DOHH2 (cell line): Measurements from ENCODE around the gene GJA5.

Experiments
- H3F3A ChIP-seq: fragments of 200-600 bp; sonication (generic), shearing (Covaris generic); 2 replicates; pipeline ENCODE4 v1.6.0; 2016; ENCODE audit warnings: antibody characterized with exemption, mild to moderate bottlenecking; ENCODE audit not compliant: control insufficient read depth, insufficient read depth
- H3K27ac ChIP-seq: fragments of 200-600 bp; sonication (generic); 2 replicates; pipeline ENCODE4 v1.5.1; 2014; ENCODE audit warnings: low read depth, mild to moderate bottlenecking, low read length, moderate library complexity
- H3K27me3 ChIP-seq: fragments of 200-600 bp; sonication (generic); 2 replicates; pipeline ENCODE4 v1.6.1; 2014; ENCODE audit warnings: mild to moderate bottlenecking, low read length, mixed read lengths; ENCODE audit not compliant: control insufficient read depth
- H3K36me3 ChIP-seq: fragments of 200-600 bp; sonication (generic); 2 replicates; pipeline ENCODE4 v1.6.1; 2014; ENCODE audit warnings: mild to moderate bottlenecking, low read length, moderate library complexity, mixed read lengths; ENCODE audit not compliant: control insufficient read depth
- H3K4me1 ChIP-seq: fragments of 200-600 bp; sonication (generic); 2 replicates; pipeline ENCODE4 v1.6.1; 2014; ENCODE audit warnings: mild to moderate bottlenecking, low read length, mixed read lengths; ENCODE audit not compliant: control insufficient read depth
- H3K4me2 ChIP-seq: fragments of 200-600 bp; sonication (generic); 2 replicates; pipeline ENCODE4 v1.6.0; 2014; ENCODE audit warnings: mild to moderate bottlenecking, low read length, moderate library complexity
- H3K4me3 ChIP-seq: fragments of 200-600 bp; sonication (generic); 2 replicates; pipeline ENCODE4 v1.5.1; 2014; ENCODE audit warnings: mild to moderate bottlenecking, low read length, mixed read lengths
- H3K79me2 ChIP-seq: fragments of 200-600 bp; sonication (generic); 2 replicates; pipeline ENCODE4 v1.6.1; 2014; ENCODE audit warnings: mild to moderate bottlenecking, low read length, mixed read lengths; ENCODE audit not compliant: control insufficient read depth
- H3K9me2 ChIP-seq: fragments of 200-600 bp; sonication (generic); replicated peaks from 2 replicates; pipeline ENCODE4 v1.6.1; 2014; ENCODE audit warnings: mild to moderate bottlenecking, low read length, mixed read lengths; ENCODE audit not compliant: control insufficient read depth
- H3K9me3 ChIP-seq: fragments of 200-600 bp; sonication (generic); 2 replicates; pipeline ENCODE4 v1.6.1; 2014; ENCODE audit warnings: antibody characterized with exemption, low read length, mixed read lengths; ENCODE audit not compliant: control insufficient read depth, insufficient read depth
- H4K20me1 ChIP-seq: fragments of 200-600 bp; sonication (generic); 2 replicates; pipeline ENCODE4 v1.6.0; 2014; ENCODE audit warnings: low read depth, mild to moderate bottlenecking, antibody characterized with exemption, low read length, moderate library complexity; ENCODE audit not compliant: control insufficient read depth, insufficient read depth
- CTCF ChIP-seq: fragments of 200-600 bp; sonication (generic); IDR thresholded peaks from one replicate; pipeline ENCODE4 v1.5.1; 2014; ENCODE audit warnings: antibody characterized with exemption, mild to moderate bottlenecking, low read depth, low read length; ENCODE audit not compliant: poor library complexity, severe bottlenecking
- EZH2phosphoT487 ChIP-seq: fragments of 200-600 bp; sonication (generic); IDR thresholded peaks from 2 replicates; pipeline ENCODE4 v1.6.1; 2017; ENCODE audit warnings: borderline replicate concordance, mild to moderate bottlenecking, antibody characterized with exemption, low read length, moderate library complexity, mixed read lengths

GJA5 gene

DNA sequence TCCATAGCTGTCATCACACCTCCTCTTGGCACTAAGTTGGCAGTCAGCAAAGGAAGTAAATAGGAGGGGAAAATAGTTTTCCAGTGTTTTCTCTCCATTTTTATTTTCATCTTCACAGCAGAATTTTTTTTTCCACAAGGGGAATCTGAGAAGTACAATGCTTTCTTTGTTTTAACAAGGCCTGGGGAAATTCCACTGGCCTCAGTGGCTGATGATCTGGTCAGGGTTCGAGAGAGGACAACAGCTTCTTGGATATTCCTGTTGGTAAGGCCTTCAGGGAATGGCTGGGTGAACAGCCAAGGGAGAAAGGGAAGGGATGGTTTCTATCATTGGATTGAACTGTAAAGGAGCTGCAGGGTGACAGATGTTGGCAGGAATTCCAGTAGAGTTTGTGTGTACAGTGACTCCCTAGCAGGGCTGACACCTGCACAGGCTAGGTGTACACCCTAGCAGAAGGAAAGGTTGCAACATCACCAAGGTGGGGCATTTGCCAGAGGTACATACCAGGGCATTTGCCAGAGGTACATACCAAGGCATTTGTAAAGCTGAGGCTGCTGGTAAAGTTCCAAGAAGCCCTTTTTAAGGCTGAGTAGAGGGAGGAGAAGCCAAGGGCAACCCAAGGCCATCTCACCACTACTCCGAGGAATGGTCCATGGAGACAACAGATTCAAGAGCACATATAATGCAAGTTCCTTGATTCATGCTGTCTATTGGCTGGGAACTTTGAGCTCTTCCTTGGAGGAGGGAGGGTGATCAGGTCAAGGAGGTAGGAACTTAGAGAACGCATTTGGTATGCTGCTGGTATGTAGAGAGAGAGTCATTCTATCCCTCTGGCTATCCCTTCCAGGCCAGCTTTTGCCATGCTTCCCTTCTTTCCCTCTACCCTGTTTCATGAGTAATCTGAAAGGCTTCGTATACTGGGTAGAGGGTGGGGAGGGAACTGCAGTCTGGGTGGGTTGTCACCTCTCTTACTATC is 3.1 kb downstream of the GJA5 start:
- Histone ChIP-seq H4K20me1 (no peaks in the 10 kb centered on the region), H3K27me3 (no peaks in the 10 kb centered on the region), H3K27ac (no peak overlapping the region), H3K4me1 (peaks cover 3% of the 10 kb centered on the region), H3K9me3 (no peaks in the 10 kb centered on the region), H3K4me2 (no peak overlapping the region), H3K36me3 (no peaks in the 10 kb centered on the region), H3K4me3 (no peak overlapping the region), H3K79me2 (no peaks in the 10 kb centered on the region), H3K9me2 (no peaks in the 10 kb centered on the region), H3F3A (no peaks in the 10 kb centered on the region)
- TF ChIP-seq EZH2phosphoT487 (no peak), CTCF (no peak)

- TF ChIP-seq CTCF, result no peak
- no peak for TF ChIP-seq EZH2phosphoT487
- H3K9me3 ChIP-seq, result no peaks in the 10 kb centered on the region
- H3K79me2 ChIP-seq, result no peaks in the 10 kb centered on the region
- H3K4me3 ChIP-seq, result no peak overlapping the region
- H4K20me1 ChIP-seq, result no peaks in the 10 kb centered on the region
- no peak overlapping the region for H3K27ac ChIP-seq
- no peaks in the 10 kb centered on the region for H3F3A ChIP-seq
- no peaks in the 10 kb centered on the region for H3K9me2 ChIP-seq
- H3K27me3 ChIP-seq, result no peaks in the 10 kb centered on the region
- no peaks in the 10 kb centered on the region for H3K4me1 ChIP-seq
- H3K4me2 ChIP-seq, result no peak overlapping the region
- H3K36me3 ChIP-seq, result no peaks in the 10 kb centered on the region
These were observed 4.1 kb downstream of the GJA5 start for GRCh38 chr1:147756341-147756740.

- no peaks in the 10 kb centered on the region for H3K9me2 ChIP-seq
- H3F3A ChIP-seq, result no peaks in the 10 kb centered on the region
- H3K36me3 ChIP-seq, result no peaks in the 10 kb centered on the region
- H3K4me1 ChIP-seq, result no peaks in the 10 kb centered on the region
- H3K27me3 ChIP-seq, result 0 out of 2 replicates have a peak, but pooled peaks cover 4% of the 10 kb centered on the region
- H4K20me1 ChIP-seq, result no peaks in the 10 kb centered on the region
- H3K9me3 ChIP-seq, result no peaks in the 10 kb centered on the region
- no peaks in the 10 kb centered on the region for H3K79me2 ChIP-seq
- no peak overlapping the region for H3K4me2 ChIP-seq
- H3K4me3 ChIP-seq, result no peak overlapping the region
- no peak overlapping the region for H3K27ac ChIP-seq
- no peak for TF ChIP-seq CTCF
- no peak for TF ChIP-seq EZH2phosphoT487
These were observed 5.7 kb downstream of the GJA5 start for GRCh38 chr1:147754661-147755060.
